Vagina (tissue), 2 donors: ENCODE measurements around the gene ADAM15. TPM values are rescaled to one million over a fixed set of nuclear protein-coding genes. Genes with fewer than 3 reads are reported as not detected.

ENCODE experiments used
- DNase-seq, 2 donors: peaks; one replicate each; pipeline ENCODE4 v3.0.0-alpha.2; 2017; ENCODE audit errors: extremely low spot score in 2 of 2
- H3K27ac ChIP-seq: fragments of 200-600 bp; sonication (generic); one replicate; pipeline ENCODE4 v1.5.1; 2019
- H3K27me3 ChIP-seq: fragments of 200-600 bp; sonication (generic); one replicate; pipeline ENCODE4 v1.5.1; 2019
- H3K36me3 ChIP-seq, 2 donors: fragments of 200-600 bp; sonication (generic); one replicate each; pipeline ENCODE4 v1.5.1; 2017 to 2019
- H3K4me1 ChIP-seq: fragments of 200-600 bp; sonication (generic); one replicate; pipeline ENCODE4 v1.5.1; 2019
- H3K4me3 ChIP-seq, 2 donors: fragments of 200-600 bp; sonication (generic); 1 replicate in 1 of 2; 2 replicates in 1 of 2; pipeline ENCODE4 v1.5.1; 2016 to 2019
- H3K9me3 ChIP-seq: fragments of 200-600 bp; sonication (generic); one replicate; pipeline ENCODE4 v1.5.1; 2019
- POLR2A ChIP-seq, 2 donors: fragments of 450-650 bp; IDR thresholded peaks; one replicate each; pipeline ENCODE4 v1.6.1; 2017; ENCODE audit warnings: antibody characterized with exemption in 2 of 2, mild to moderate bottlenecking in 2 of 2, moderate library complexity in 2 of 2
- POLR2AphosphoS5 ChIP-seq, 2 donors: sonication (generic); formaldehyde crosslinking; IDR thresholded peaks; one replicate each; pipeline ENCODE4 v1.9.0; 2017; ENCODE audit warnings: antibody characterized with exemption in 2 of 2, mild to moderate bottlenecking in 2 of 2, low read depth in 1 of 2; ENCODE audit not compliant: insufficient read depth in 1 of 2
- intact Hi-C: fragments of 100-400 bp; cut with DNase I; formaldehyde crosslinking; loops from one replicate; pipeline ENCODE4 v1.15.1; 2023
- total RNA-seq: library from RNA; depleted of rRNA; stranded (reverse); fragments of >200 nt; gene quantifications from one replicate; pipeline ENCODE4 v1.2.3, GENCODE V29; 2016
- TF ChIP-seq, protein P1 (sequence below), 3 experiments: fragments of 450-650 bp in 2 of 3; fragments of 200-600 bp in 1 of 3; sonication (generic) in 1 of 3; IDR thresholded peaks; one replicate each; pipeline ENCODE4 v1.5.1; 2017 to 2019; ENCODE audit warnings: antibody characterized with exemption in 3 of 3, mild to moderate bottlenecking in 2 of 3, moderate library complexity in 2 of 3

Gene ADAM15
- total RNA-seq, 1 donor from 2014 or later: 193 TPM

DNA sequence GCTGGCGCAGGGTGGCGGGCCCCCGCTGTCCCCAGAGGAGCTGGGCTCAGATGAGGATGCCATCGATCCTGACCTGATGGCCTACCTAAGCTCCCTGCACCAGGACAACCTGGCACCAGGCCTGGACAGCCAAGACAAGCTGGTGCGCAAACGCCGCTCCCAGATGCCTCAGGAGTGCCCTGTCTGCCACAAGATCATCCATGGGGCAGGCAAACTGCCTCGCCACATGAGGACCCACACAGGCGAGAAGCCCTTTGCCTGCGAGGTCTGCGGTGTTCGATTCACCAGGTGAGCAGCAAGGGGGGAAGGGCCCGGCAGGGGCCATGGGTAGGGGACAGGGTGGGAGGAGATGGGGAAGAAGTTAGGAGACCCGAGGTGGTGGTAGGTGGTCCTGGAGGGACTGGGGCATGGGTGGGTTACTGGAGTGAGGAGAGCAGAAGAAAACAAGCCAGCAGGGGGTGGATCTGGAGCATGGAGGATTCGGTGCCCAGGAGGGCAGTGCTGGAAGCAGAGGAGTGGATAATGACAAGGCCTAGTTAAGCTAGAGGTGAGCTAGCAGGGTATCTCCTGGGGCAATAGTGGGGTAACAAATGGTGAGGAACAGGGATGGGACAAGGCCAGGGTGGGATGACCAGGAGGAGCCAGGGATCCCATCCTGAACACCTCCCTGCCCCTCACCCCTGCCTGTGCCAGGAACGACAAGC lies 35.4 kb upstream of the ADAM15 start:
- intact Hi-C loops: loop anchor here (2.0 to 5.0 kb wide), 2 partner anchors 15 to 53 kb away; partner anchors contain the start of gene PYGO2
- Histone ChIP-seq H3K36me3 (peaks cover 0 to 12% of the 10 kb centered on the region in 2 donors), H3K4me3 (no peak overlapping the region), H3K4me1 (peaks cover 82% of the 10 kb centered on the region), H3K27ac (peak overlapping the region; percentile 99), H3K9me3 (no peaks in the 10 kb centered on the region), H3K27me3 (no peaks in the 10 kb centered on the region)
- DNase-seq: no peak
- TF ChIP-seq POLR2A (IDR thresholded peaks at IDR 0.05): no peak
- TF ChIP-seq POLR2AphosphoS5 (IDR thresholded peaks at IDR 0.05; ENCODE audit: insufficient read depth in 1 of 2, low read depth in 1 of 2): no peak
- TF ChIP-seq, protein P1, sequence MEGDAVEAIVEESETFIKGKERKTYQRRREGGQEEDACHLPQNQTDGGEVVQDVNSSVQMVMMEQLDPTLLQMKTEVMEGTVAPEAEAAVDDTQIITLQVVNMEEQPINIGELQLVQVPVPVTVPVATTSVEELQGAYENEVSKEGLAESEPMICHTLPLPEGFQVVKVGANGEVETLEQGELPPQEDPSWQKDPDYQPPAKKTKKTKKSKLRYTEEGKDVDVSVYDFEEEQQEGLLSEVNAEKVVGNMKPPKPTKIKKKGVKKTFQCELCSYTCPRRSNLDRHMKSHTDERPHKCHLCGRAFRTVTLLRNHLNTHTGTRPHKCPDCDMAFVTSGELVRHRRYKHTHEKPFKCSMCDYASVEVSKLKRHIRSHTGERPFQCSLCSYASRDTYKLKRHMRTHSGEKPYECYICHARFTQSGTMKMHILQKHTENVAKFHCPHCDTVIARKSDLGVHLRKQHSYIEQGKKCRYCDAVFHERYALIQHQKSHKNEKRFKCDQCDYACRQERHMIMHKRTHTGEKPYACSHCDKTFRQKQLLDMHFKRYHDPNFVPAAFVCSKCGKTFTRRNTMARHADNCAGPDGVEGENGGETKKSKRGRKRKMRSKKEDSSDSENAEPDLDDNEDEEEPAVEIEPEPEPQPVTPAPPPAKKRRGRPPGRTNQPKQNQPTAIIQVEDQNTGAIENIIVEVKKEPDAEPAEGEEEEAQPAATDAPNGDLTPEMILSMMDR (IDR thresholded peaks at IDR 0.05): no peak

DNA sequence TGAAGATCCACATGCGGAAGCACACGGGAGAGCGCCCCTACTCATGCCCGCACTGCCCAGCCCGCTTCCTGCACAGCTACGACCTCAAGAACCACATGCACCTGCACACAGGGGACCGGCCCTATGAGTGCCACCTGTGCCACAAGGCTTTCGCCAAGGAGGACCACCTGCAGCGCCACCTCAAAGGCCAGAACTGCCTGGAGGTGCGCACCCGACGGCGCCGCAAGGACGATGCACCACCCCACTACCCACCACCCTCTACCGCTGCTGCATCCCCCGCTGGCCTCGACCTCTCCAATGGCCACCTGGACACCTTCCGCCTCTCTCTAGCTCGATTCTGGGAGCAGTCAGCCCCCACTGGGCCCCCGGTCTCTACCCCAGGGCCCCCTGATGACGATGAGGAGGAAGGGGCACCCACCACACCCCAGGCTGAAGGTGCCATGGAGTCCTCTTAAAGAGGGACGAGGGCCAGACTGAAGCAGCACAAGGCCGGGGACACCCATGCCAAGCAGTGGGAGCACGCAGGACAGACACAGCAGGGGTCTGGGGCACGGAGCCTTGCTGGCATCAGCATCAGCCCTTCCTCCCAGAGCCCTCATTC lies 34.8 kb upstream of the ADAM15 start:
- intact Hi-C loops: loop anchor here (2.0 to 5.0 kb wide), 2 partner anchors 16 to 54 kb away; partner anchors contain the start of gene PYGO2
- Histone ChIP-seq H3K4me1 (peaks cover 75% of the 10 kb centered on the region), H3K4me3 (peak overlapping the region in 1 of 2 donors; percentile 54)

DNA sequence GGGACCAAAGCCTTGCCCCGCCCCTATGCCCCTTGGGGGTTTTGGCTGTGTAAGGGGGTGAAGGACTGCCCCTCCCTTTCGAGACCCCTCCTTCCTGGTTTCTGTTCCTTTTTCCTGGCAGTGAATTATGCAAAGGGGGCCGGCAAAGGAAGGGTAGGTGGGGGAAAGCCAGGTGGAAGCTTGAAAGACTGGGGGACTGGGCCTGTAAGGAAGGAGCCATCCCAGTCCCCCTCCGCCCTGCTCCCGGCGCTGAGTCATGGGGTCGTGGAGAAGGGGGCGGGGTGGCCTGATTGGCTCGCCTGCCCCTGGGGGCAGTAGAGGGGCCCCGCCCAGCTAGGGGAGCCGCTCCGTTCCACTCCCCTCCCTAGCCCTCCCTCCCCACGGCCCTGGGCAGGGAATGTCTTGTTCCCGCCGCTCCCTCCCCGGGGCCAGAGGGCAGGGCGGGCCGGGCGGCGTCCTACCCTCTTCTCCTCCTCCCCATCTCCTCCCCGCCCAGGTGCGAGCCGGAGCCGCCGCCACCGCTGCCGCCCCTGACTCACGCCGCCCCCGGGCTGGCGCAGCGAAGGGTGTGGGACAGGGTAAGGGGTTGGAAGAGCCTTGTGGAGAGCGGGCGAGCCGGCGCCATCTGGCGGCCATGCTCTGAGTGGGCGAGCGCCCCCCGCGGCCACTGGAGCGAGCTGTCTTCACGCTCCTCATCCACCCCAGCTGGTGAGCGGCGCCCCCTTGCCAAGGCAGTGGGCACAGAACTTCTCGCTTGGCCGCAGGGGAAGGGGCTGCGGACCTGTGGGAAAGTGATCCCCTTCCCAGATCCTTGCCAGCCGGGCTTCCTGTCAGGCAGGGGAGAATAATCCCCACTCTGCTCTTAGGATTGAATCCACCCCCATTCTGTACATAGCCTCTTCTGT lies 33.8 kb upstream of the ADAM15 start:
- Histone ChIP-seq H3K9me3 (no peaks in the 10 kb centered on the region), H3K36me3 (peaks cover 0 to 12% of the 10 kb centered on the region in 2 donors), H3K4me3 (peak overlapping the region; percentile 34 to 54), H3K27ac (peak overlapping the region; percentile 99), H3K27me3 (no peaks in the 10 kb centered on the region), H3K4me1 (peaks cover 66% of the 10 kb centered on the region)
- TF ChIP-seq POLR2A (IDR thresholded peaks at IDR 0.05) (peak in 1 of 2 donors; percentile 16), POLR2AphosphoS5 (IDR thresholded peaks at IDR 0.05; ENCODE audit: insufficient read depth in 1 of 2, low read depth in 1 of 2) (peak; percentile 74 to 99)
- TF ChIP-seq, protein P1 (IDR thresholded peaks at IDR 0.05): peak; percentile 95 to 98 (median 98)
- DNase-seq: peak in 1 of 2 donors; percentile 97
- intact Hi-C loops: loop anchor here (2.0 to 5.0 kb wide), 2 partner anchors 16 to 55 kb away; partner anchors contain the start of gene PYGO2

More for the DNA sequence above, 34.8 kb upstream of the ADAM15 start:
- DNase-seq: no peak
- no peaks in the 10 kb centered on the region for H3K9me3 ChIP-seq
- TF ChIP-seq, protein P1 (IDR thresholded peaks at IDR 0.05): no peak
- TF ChIP-seq POLR2A (IDR thresholded peaks at IDR 0.05) (no peak), POLR2AphosphoS5 (IDR thresholded peaks at IDR 0.05; ENCODE audit: insufficient read depth in 1 of 2, low read depth in 1 of 2) (no peak)
- no peaks in the 10 kb centered on the region for H3K27me3 ChIP-seq
- H3K36me3 ChIP-seq: peaks cover 0 to 12% of the 10 kb centered on the region in 2 donors
- H3K27ac ChIP-seq: peak overlapping the region; percentile 99

DNA sequence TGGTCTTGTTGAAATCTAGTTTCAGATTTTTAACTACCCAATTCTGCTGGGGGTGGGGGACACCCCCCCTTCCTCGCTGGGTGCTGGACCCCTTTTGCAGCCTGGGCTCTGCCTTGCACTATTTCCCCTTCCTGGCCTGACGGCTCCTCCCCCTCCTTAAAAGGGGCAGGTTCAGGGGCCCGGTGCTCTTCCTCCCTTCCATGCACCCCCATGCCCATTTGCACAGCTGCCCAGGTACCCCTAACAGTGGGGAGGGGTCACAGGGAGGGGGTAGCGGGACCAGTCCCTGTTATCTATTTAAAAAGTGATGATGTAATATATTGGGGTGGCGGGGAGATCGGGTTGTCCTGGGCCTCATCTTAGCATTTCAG lies 33.2 kb upstream of the ADAM15 start:
- intact Hi-C loops: loop anchor here (2.0 to 5.0 kb wide), 2 partner anchors 17 to 56 kb away; partner anchors contain the start of gene PYGO2
- Histone ChIP-seq H3K4me3 (peak overlapping the region; percentile 34 to 54), H3K27ac (peak overlapping the region; percentile 99), H3K27me3 (no peaks in the 10 kb centered on the region), H3K36me3 (peaks cover 0 to 12% of the 10 kb centered on the region in 2 donors), H3K4me1 (peaks cover 59% of the 10 kb centered on the region), H3K9me3 (no peaks in the 10 kb centered on the region)
- TF ChIP-seq POLR2AphosphoS5 (IDR thresholded peaks at IDR 0.05; ENCODE audit: insufficient read depth in 1 of 2, low read depth in 1 of 2): no peak
- TF ChIP-seq, protein P1 (IDR thresholded peaks at IDR 0.05): no peak
- no peak for TF ChIP-seq POLR2A (IDR thresholded peaks at IDR 0.05)
- DNase-seq: no peak
